HG03460 (cell line): ENCODE data around the gene TBXAS1.
"Not testable (repeated sequence)": the region's sequence is repeated elsewhere in the genome, so short reads cannot be mapped to it uniquely, and the experiment has no call there.

Experiments used
- ATAC-seq: cut with Tn5 transposase; IDR thresholded peaks from one replicate; pipeline ENCODE4 v1.9.1; 2021; ENCODE audit not compliant: unreplicated experiment

The TBXAS1 gene

GRCh38 chr7:139825666-139826290, 3.3 kb upstream of the TBXAS1 start:
- no peak for ATAC-seq

- no peak for ATAC-seq
Observed at GRCh38 chr7:139827042-139827441, 2.0 kb upstream of the TBXAS1 start.

GRCh38 chr7:139828446-139828845, 618 bp upstream of the TBXAS1 start:
- ATAC-seq = no peak

DNA sequence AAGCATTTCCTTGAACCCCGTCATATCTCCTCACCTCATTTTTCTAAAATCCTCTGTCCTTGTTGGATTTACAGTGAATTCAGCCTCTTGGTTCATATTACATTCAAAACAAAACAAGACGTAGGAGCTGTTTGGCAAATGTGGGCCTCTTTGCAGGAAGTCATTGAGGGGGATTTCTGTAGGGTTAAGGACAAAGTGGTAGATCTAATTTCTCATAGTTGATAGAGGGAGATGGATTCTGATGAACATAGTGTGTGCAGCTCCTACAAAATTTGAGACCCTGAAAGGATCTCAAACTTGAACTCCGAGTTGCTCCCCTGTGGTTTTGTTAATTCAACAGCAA, 682 bp downstream of the TBXAS1 start:
- ATAC-seq = peak; percentile 21

DNA sequence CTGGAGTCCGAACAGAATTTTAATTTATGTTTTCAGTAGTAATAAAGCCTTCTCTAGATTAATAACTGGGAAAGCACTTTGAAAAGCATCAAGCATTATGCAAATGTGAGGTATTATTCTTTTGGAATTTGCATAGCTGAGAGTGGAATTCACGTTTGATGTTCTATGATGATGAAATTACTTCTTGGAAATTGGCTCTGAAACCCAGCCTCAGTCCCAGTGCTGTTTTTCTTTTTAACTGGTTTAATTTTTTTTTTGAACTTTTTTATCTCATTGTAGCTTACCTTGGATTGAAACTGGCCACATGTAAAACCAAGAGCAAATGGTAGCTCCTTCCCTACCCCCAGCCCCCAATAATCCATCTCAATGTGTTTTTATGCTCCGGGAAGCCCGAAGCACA, 1.2 kb downstream of the TBXAS1 start:
- ATAC-seq = no peak

- ATAC-seq = peak; percentile 53
Observed at GRCh38 chr7:139830782-139831501, 1.9 kb downstream of the TBXAS1 start.

GRCh38 chr7:139835848-139836247, 6.8 kb downstream of the TBXAS1 start:
- not testable (repeated sequence) for ATAC-seq

GRCh38 chr7:139837291-139837690, 8.2 kb downstream of the TBXAS1 start:
- ATAC-seq = not testable (repeated sequence)

DNA sequence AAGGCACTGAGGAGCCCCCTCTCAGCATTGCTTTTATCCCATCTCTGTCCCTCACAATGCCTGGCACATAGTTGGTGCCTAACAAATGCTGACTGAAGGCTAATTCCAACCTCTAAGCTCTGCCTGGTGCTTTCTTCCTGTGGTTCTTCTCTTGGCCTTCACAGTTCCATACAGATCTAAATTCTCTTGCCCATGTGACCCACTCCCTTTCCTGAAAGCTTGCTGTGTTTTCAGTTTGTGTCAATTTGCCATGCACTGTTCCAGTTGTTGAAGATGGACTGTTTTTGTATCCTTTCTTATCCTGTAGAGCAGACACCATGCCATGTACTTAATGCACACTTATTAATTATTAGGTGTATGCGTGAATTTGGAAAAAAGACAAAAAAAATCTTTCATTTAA, 9.2 kb downstream of the TBXAS1 start:
- no peak for ATAC-seq

GRCh38 chr7:139838876-139839275, 9.8 kb downstream of the TBXAS1 start:
- ATAC-seq = no peak

- no peak for ATAC-seq
Observed at GRCh38 chr7:139840776-139841175, 11.7 kb downstream of the TBXAS1 start.

DNA sequence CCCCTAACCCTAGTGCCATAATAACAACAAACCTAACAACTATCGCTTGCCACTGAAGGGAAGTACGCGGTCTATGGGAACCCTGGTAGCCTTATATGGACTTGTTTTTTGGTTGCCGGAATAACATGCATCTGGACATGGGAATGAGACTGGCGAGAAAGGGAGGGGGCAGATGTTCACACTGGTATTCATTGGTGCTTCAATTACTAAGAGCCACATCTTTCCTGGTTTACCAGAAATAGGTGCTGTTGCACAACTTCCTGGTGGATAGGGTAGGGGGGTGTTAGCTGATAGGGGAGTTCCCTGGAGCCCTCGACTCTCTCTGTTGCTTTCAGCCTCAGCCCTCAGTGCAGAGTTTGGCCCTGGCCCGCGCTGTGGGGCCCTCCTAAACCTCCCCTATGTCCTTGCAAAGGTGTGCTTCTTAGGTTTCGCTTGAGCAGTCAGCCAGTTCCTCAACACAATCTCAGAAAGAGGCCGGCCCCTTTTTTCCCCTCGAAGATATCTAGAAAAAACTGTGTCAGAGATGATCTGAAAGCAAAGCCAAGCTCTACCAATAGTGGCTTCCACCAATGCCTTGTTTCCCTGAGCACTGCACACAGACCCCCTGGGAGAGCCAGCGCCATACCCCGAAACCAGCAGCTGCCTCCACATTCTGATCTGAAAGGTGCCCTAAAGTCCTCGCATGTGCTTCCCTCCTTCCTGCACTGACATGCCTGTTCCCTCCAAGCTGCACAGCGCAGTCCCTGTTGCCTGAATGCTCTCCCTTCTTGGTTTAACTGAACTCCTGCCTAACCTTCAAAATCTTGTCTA, 13.5 kb downstream of the TBXAS1 start:
- peak; percentile 91 for ATAC-seq

DNA sequence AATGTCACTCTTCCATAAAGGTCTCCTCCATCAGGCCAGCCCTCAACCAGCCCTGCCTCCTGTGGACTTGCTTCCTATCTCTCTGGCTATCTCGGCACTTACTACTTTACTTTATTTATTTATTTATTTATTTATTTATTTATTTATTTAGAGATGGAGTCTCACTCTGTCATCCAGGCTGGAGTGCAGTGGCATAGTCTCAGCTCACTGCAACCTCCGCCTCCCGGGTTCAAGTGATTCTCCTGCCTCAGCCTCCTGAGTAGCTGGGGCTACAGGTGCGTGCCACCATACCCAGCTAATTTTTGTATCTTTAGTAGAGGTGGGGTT, 14.1 kb downstream of the TBXAS1 start:
- not testable (repeated sequence) for ATAC-seq

DNA sequence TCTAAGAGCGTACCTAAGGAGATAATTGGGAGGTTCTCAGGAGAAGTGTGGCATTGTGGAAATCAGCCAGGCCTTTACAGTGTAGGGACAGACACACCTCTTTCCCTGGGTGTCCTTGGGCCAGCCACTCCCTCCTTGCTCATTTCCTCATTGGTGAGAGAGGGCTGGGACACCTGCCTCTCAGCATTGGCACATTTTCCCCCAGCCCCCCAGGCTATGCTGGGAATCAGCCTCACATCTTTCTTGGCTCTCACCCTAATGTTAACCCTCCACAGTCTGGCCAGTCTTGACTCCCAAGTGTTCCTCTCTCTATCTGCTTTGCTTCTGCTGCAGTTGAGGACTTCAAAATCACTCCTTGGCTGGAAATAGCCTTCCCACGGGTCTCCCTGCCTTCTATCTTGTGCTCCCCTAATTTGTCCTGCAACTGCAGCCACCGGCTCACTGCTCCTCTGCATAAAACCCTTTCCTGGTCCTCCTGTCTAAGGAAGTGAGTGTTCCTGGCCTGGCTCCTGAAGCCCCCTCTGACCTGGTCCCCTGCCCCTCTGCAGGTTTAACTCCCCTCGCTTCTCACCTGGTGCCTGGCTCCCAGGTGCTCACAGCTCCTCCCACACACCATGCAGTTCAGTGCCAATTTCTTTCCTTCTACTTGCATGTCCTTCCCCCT, 15.8 kb downstream of the TBXAS1 start:
- no peak for ATAC-seq

DNA sequence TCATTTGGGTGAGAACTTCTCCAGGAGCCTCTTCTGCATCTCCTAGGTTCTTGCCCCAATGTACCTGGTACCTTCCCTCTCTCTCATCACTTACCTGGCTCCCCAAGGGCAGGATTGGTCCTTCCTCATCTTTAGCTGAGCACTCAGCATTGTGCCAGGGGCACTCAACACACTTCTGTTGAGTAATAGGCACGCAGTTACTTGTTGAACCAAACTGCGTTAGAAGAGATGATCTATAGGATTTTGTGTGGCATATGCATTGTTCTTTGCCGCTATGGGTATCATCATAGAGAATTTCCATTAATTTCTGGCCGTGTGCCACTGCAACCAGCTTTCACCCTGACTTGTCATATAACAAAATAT, 16.4 kb downstream of the TBXAS1 start:
- no peak for ATAC-seq

GRCh38 chr7:139846297-139846696, 17.2 kb downstream of the TBXAS1 start:
- ATAC-seq = no peak

DNA sequence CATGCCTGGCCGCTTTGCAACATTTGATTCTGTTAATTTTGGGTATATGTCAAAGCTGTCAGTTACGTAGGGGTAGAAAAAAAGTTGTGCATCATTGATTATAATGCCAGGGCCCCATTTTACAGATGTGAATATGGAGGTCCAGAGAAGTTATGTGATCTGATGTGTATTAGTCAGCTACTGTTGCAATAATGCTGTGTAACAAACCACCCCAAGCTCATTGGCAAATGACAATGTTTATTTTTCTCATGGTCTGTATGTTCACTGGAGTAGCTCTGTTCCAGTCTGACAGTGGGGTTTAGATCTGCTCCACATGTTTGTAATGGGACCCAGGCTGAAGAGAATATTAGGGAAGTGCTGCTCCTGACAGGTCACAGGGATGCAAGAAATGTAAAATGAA, 19.2 kb downstream of the TBXAS1 start:
- ATAC-seq = no peak

DNA sequence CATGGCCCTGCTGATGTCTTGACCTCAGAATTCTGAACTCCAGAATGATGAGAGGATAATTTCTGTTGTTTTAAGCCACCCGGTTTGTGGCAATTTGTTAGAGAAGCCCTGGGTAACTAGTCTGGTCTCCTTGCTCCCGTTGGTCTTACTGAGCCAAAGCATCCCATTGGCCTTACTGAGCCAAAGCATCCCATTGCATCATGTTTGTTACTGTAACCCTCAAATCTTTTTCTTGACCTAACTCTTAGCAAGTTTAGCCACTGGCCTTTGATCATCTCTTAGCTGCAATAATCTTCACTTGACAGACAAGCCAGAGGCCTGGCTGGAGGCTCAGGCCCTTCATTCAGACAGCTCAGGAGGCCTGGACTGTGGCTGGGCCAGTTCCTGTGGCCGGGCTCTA, 21.8 kb downstream of the TBXAS1 start:
- no peak for ATAC-seq

GRCh38 chr7:139851770-139852481, 22.9 kb downstream of the TBXAS1 start:
- no peak for ATAC-seq

DNA sequence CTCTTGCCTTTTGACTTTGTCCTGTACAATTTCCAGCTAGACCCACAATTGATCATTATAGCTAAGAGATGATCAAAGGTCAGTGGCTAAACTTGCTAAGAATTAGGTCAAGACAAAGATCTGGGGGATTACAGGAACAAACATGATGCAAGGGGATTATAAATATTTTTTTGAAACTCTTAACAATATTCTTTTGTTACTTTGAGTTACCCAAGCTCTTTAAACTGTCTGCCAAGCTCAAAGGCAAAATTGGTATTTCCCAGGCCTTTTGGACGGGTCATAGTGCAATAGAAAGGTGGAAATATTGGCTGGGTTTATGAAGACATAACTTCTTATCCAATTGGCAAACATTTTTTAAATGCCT, 23.4 kb downstream of the TBXAS1 start:
- ATAC-seq = no peak

DNA sequence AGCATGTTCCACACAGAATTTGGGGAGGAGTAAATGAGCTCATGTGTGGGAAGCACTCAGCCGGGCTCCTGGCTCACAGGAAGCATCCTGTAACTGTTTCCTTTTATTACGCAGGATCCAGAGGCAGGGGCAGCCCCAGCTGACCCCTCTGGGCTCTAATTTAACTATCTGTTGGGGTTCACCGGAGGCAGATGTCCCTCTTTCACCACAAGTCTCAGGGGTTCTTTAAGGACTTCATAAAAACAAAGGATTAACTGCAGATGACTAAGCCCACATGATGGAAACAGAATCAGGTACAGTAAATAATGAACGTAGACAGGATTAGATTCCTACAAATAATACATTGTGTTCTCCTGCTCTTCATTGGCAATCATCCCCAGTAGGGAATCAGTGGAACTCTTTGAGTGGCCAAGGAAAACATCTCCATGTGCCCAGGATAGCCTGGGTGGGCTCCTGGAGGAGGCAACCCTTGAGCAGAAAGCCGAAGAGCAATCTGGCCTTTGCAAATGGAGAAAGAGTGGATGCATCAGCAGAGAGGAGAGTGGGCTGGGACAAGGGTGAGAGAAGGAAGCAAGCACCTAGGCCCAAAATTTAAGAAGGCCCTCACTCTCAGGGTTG, 24.6 kb downstream of the TBXAS1 start:
- ATAC-seq = no peak
